Transverse colon (tissue), 4 donors: ENCODE measurements around the gene BLOC1S6. TPM values are rescaled to one million over a fixed set of nuclear protein-coding genes. Genes with fewer than 3 reads are reported as not detected.

Source experiments
- DNase-seq: peaks from one replicate; pipeline ENCODE4 v3.0.0-alpha.2; 2019
- H3K27ac ChIP-seq, 4 donors: fragments of 200-600 bp; sonication (generic); 2 replicates each; pipeline ENCODE4 v1.5.1; 2016 to 2018; ENCODE audit warnings: inconsistent platforms in 4 of 4
- H3K27me3 ChIP-seq: fragments of 200-600 bp; sonication (generic); 2 replicates; pipeline ENCODE4 v1.5.1; 2017; ENCODE audit warnings: inconsistent platforms
- H3K36me3 ChIP-seq, 4 donors: fragments of 200-600 bp; sonication (generic); 2 replicates each; pipeline ENCODE4 v1.5.1; 2017 to 2019; ENCODE audit warnings: inconsistent platforms in 4 of 4
- H3K4me1 ChIP-seq, 4 donors: fragments of 200-600 bp; sonication (generic); 2 replicates each; pipeline ENCODE4 v1.5.1; 2017 to 2020; ENCODE audit warnings: inconsistent platforms in 4 of 4
- H3K4me3 ChIP-seq, 4 donors: fragments of 200-600 bp; sonication (generic); 1 replicate in 1 of 4; 2 replicates in 3 of 4; pipeline versions ENCODE4 v1.5.1 to v1.6.1; 2017 to 2019; ENCODE audit warnings: inconsistent platforms in 4 of 4
- H3K9me3 ChIP-seq, 2 donors: fragments of 200-600 bp; sonication (generic); 2 replicates each; pipeline ENCODE4 v1.5.1; 2017 to 2019; ENCODE audit warnings: inconsistent platforms in 2 of 2
- CTCF ChIP-seq, 5 experiments: fragments of 200-600 bp in 3 of 5; fragments of 450-650 bp in 2 of 5; sonication (generic) in 3 of 5; IDR thresholded peaks; 1 replicate in 2 of 5; 2 replicates in 3 of 5; pipeline ENCODE4 v1.5.1; 2016 to 2017; ENCODE audit warnings: antibody characterized with exemption in 5 of 5, inconsistent platforms in 3 of 5, mild to moderate bottlenecking in 2 of 5, moderate library complexity in 1 of 5
- EP300 ChIP-seq: sonication (generic); formaldehyde crosslinking; IDR thresholded peaks from one replicate; pipeline ENCODE4 v1.6.1; 2017; ENCODE audit warnings: antibody characterized with exemption, low read depth
- POLR2A ChIP-seq: fragments of 450-650 bp; IDR thresholded peaks from one replicate; pipeline ENCODE4 v1.6.1; 2016; ENCODE audit warnings: antibody characterized with exemption, mild to moderate bottlenecking, moderate library complexity
- POLR2AphosphoS5 ChIP-seq, 3 donors: sonication (generic); formaldehyde crosslinking; IDR thresholded peaks; one replicate each; pipeline ENCODE4 v1.6.1; 2016; ENCODE audit warnings: antibody characterized with exemption in 3 of 3
- WGBS, 2 donors: methylation state at CpG; one replicate each; pipeline ENCODE4 v1.1.5; 2018; ENCODE audit warnings: low coverage in 1 of 2; 5-methylcytosine and 5-hydroxymethylcytosine counted together
- in situ Hi-C, 4 donors: fragments of 200-750 bp; cut with MboI; loops; one replicate each; pipeline versions ENCODE4 v1.15.0 to v1.15.1; 2017; ENCODE audit warnings: low sequenced_read_pairs in 3 of 4, low pct_ligation_motif_present in 1 of 4, low pct_unique_long_range_greater_than_20kb in 1 of 4
- intact Hi-C: fragments of 100-400 bp; cut with DNase I; formaldehyde crosslinking; loops from one replicate; pipeline ENCODE4 v1.15.1; 2023; ENCODE audit warnings: low total_unique reads
- total RNA-seq, 4 donors: library from RNA; depleted of rRNA; stranded (reverse); fragments of >200 nt; gene quantifications; one replicate each; pipeline ENCODE4 v1.1.0, GENCODE V29; 2016

BLOC1S6 gene
- total RNA-seq, 4 donors from 2014 or later: 6.7 to 35.4 (median 23.8) TPM

- no peak for DNase-seq
- Histone ChIP-seq H3K27me3 (no peaks in the 10 kb centered on the region), H3K4me1 (peaks cover 0 to 2% (median 0%) of the 10 kb centered on the region in 4 donors), H3K36me3 (no peaks in the 10 kb centered on the region), H3K27ac (no peak overlapping the region), H3K9me3 (no peaks in the 10 kb centered on the region), H3K4me3 (no peak overlapping the region)
- intact Hi-C loops (no loop called here), in situ Hi-C loops (no loop called here)
- 88% methylated on average over 4 of the region's 4 CpGs; no CpG with 5 or more reads in 1 of the 2 donors for WGBS, 2 donors
- TF ChIP-seq CTCF (IDR thresholded peaks at IDR 0.05) (no peak), POLR2A (no peak), POLR2AphosphoS5 (IDR thresholded peaks at IDR 0.05) (no peak), EP300 (no peak)
Measured at GRCh38 chr15:45544266-45545023, 42.7 kb upstream of the BLOC1S6 start.

GRCh38 chr15:45546789-45547188 lies 40.4 kb upstream of the BLOC1S6 start:
- TF ChIP-seq POLR2A (no peak), CTCF (IDR thresholded peaks at IDR 0.05) (no peak), EP300 (no peak), POLR2AphosphoS5 (IDR thresholded peaks at IDR 0.05) (no peak)
- no peak for DNase-seq
- H3K4me3 ChIP-seq: no peak overlapping the region
- intact Hi-C loops: no loop called here
- H3K9me3 ChIP-seq: no peaks in the 10 kb centered on the region
- no peak overlapping the region for H3K27ac ChIP-seq
- H3K36me3 ChIP-seq: no peaks in the 10 kb centered on the region
- in situ Hi-C loops: no loop called here
- no peaks in the 10 kb centered on the region for H3K27me3 ChIP-seq
- WGBS, 2 donors: 98% methylated on average over 7 of the region's 7 CpGs; no CpG with 5 or more reads in 1 of the 2 donors
- H3K4me1 ChIP-seq: no peaks in the 10 kb centered on the region

GRCh38 chr15:45548753-45549520 lies 38.2 kb upstream of the BLOC1S6 start:
- Histone ChIP-seq H3K4me1 (no peaks in the 10 kb centered on the region), H3K27ac (no peak overlapping the region), H3K36me3 (no peaks in the 10 kb centered on the region), H3K9me3 (no peaks in the 10 kb centered on the region), H3K27me3 (no peaks in the 10 kb centered on the region), H3K4me3 (no peak overlapping the region)
- 76% methylated on average over 6 to 17 of the region's 17 CpGs for WGBS, 2 donors
- in situ Hi-C loops (no loop called here), intact Hi-C loops (no loop called here)
- TF ChIP-seq POLR2AphosphoS5 (IDR thresholded peaks at IDR 0.05) (no peak), POLR2A (no peak), CTCF (IDR thresholded peaks at IDR 0.05) (no peak), EP300 (no peak)
- DNase-seq: no peak

GRCh38 chr15:45549541-45550220 lies 37.5 kb upstream of the BLOC1S6 start:
- Histone ChIP-seq H3K36me3 (no peaks in the 10 kb centered on the region), H3K4me1 (no peaks in the 10 kb centered on the region), H3K27me3 (no peaks in the 10 kb centered on the region), H3K4me3 (no peak overlapping the region), H3K9me3 (no peaks in the 10 kb centered on the region), H3K27ac (no peak overlapping the region)
- intact Hi-C loops: no loop called here
- DNase-seq: no peak
- TF ChIP-seq POLR2A (no peak), EP300 (no peak), CTCF (IDR thresholded peaks at IDR 0.05) (no peak), POLR2AphosphoS5 (IDR thresholded peaks at IDR 0.05) (no peak)
- in situ Hi-C loops: no loop called here
- 92% methylated on average over 9 of the region's 9 CpGs for WGBS, 2 donors
